ENCODE data around the gene SMCHD1. TPM values are rescaled to one million over a fixed set of nuclear protein-coding genes. Genes with fewer than 3 reads are reported as not detected.

The SMCHD1 gene
- total RNA-seq, 6 experiments from 2014 or later: 19.4 to 30.4 (median 26.4) TPM

DNA sequence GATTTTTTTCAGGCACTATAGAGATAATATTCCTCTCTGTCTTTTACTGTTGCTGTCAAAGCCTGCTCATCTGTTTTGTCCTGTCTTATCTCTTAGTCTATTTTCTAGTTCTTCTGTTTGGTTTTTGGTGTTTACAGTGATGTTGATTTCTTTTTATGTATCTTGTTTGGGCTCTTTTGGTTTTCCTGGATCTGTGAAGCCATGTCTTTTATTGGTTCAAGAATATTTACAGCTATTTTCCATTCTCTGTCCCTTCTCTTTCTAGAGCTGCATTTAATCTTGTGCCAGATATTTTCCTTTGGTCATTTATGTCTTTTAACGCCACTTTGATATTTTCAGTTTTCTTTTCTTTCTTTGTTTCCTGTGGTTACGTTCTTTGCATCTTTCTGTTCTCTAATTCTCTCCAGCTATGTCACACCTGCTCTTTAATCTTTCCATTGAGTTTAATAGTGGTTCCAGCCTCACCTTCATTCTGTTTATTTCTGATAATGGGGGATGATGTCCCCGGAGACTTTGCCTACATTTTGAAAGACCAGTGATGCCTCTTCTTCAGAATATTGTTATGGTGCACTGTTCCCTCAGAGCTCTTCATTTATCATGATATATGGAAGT, 32.0 kb downstream of the SMCHD1 start:
- H3K27ac Mint-ChIP-seq: no peak overlapping the region
- peaks cover 4% of the 10 kb centered on the region for H3K4me1 Mint-ChIP-seq (ENCODE audit: low read depth)
- TF ChIP-seq, protein P1, sequence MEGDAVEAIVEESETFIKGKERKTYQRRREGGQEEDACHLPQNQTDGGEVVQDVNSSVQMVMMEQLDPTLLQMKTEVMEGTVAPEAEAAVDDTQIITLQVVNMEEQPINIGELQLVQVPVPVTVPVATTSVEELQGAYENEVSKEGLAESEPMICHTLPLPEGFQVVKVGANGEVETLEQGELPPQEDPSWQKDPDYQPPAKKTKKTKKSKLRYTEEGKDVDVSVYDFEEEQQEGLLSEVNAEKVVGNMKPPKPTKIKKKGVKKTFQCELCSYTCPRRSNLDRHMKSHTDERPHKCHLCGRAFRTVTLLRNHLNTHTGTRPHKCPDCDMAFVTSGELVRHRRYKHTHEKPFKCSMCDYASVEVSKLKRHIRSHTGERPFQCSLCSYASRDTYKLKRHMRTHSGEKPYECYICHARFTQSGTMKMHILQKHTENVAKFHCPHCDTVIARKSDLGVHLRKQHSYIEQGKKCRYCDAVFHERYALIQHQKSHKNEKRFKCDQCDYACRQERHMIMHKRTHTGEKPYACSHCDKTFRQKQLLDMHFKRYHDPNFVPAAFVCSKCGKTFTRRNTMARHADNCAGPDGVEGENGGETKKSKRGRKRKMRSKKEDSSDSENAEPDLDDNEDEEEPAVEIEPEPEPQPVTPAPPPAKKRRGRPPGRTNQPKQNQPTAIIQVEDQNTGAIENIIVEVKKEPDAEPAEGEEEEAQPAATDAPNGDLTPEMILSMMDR (IDR thresholded peaks at IDR 0.05): no peak
- H3K36me3 Mint-ChIP-seq (ENCODE audit: low read depth): peaks cover 39% of the 10 kb centered on the region
- DNase-seq: no peak
- H3K27me3 Mint-ChIP-seq (ENCODE audit: insufficient read depth): no peaks in the 10 kb centered on the region
- no peak overlapping the region for H3K4me3 Mint-ChIP-seq
- peaks cover 21% of the 10 kb centered on the region for H3K9me3 Mint-ChIP-seq

DNA sequence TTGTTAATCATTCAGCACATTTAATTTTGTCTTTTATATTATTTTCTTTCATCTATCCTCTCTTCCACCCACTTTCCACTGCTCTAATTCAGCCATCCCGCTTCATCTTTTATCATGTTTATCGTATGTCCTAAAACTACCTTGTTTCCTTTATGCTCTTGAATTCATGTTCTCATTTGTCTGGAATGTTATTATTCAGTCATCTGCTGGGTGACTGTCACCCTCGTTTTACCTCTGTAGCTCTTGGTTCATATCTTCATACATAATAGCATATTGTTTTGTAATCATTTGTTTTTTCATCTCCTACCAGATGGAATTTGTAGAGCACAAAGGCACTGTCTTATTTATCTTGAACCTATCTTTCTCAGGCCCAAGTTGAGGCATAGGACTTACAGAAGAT, 37.0 kb downstream of the SMCHD1 start:
- Mint-ChIP-seq H3K27ac (no peak overlapping the region), H3K27me3 (ENCODE audit: insufficient read depth) (no peaks in the 10 kb centered on the region), H3K9me3 (peaks cover under 1% of the 10 kb centered on the region; the same call in 1 of the 2 replicates), H3K4me3 (no peak overlapping the region), H3K4me1 (ENCODE audit: low read depth) (peaks cover 7% of the 10 kb centered on the region), H3K36me3 (ENCODE audit: low read depth) (peaks cover 24% of the 10 kb centered on the region)
- TF ChIP-seq, protein P1 (IDR thresholded peaks at IDR 0.05): no peak
- no peak for DNase-seq

- TF ChIP-seq, protein P1 (IDR thresholded peaks at IDR 0.05): no peak
- DNase-seq: no peak
- Mint-ChIP-seq H3K36me3 (ENCODE audit: low read depth) (peaks cover 28% of the 10 kb centered on the region), H3K4me3 (no peak overlapping the region), H3K27ac (no peak overlapping the region), H3K27me3 (ENCODE audit: insufficient read depth) (no peaks in the 10 kb centered on the region), H3K4me1 (ENCODE audit: low read depth) (peaks cover 13% of the 10 kb centered on the region), H3K9me3 (no peaks in the 10 kb centered on the region)
These were observed 41.7 kb downstream of the SMCHD1 start for GRCh38 chr18:2697184-2697583.

DNA sequence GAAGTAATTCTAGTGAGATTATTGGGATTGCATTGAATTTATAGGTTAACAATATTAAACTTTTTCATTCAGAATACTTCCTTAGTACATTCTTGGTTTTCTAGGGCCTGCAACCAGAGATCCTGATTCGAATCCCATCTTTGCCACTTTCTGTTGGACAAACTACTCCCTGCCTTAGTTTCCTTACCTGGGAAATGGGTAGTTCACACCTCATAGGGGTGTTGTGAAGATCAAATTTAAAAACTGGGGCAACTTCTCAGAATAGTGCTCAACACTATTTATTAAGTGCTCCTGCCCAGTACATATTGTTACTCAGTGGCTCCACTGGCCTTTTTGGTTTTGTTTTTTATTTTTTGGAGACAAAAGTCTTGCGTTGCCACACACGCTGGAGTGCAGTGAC, 43.5 kb downstream of the SMCHD1 start:
- Mint-ChIP-seq H3K4me1 (ENCODE audit: low read depth) (0 out of 2 replicates have a peak, but pooled peaks cover 7% of the 10 kb centered on the region), H3K9me3 (no peaks in the 10 kb centered on the region), H3K36me3 (ENCODE audit: low read depth) (peaks cover 29% of the 10 kb centered on the region), H3K4me3 (no peak overlapping the region), H3K27ac (no peak overlapping the region), H3K27me3 (ENCODE audit: insufficient read depth) (no peaks in the 10 kb centered on the region)
- DNase-seq: no peak
- TF ChIP-seq, protein P1 (IDR thresholded peaks at IDR 0.05): no peak

DNA sequence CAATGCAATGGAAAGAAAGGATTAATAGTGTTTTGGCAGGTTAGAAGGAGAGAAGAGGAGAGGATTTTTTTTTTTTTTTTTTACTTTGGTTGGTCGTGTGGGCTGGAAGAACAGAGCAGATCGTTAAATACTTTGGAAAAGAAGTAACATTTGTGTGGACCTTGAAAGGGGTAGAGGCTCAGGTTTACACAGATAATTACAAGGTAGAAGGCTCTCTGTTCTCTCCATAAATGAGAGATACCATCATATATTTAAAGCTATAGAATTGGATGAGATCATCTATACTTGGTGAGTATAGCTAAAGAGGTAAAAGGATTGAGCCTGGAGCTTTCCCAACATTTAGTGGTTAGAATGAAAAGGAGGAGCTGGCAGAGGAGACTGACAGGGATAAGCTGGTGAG, 49.0 kb downstream of the SMCHD1 start:
- Mint-ChIP-seq H3K4me3 (no peak overlapping the region), H3K27ac (no peak overlapping the region; the same call in 1 of the 2 replicates), H3K9me3 (no peaks in the 10 kb centered on the region), H3K27me3 (ENCODE audit: insufficient read depth) (no peaks in the 10 kb centered on the region; the same call in 1 of the 2 replicates), H3K36me3 (ENCODE audit: low read depth) (peaks cover 31% of the 10 kb centered on the region), H3K4me1 (ENCODE audit: low read depth) (peaks cover 20% of the 10 kb centered on the region)
- TF ChIP-seq, protein P1 (IDR thresholded peaks at IDR 0.05): no peak
- DNase-seq: no peak

All from HFFc6 (cell line).